Activated gamma-delta T cell treated with anti-CD3 and anti-CD28 coated beads, Interleukin-2, amount 50 U/mL, for 16 hours (primary cell): ENCODE data around the gene NR2F1-AS1.

Source experiments
- DNase-seq: peaks from one replicate; pipeline ENCODE4 v3.0.0-alpha.2; 2020; ENCODE audit warnings: low read depth

Gene NR2F1-AS1

GRCh38 chr5:93580927-93581445 lies at the start of gene NR2F1-AS1:
Gene NR2F1-AS1 (minus strand): TSS chr5:93581219.
- DNase-seq: no peak

GRCh38 chr5:93626801-93627200 lies 45.8 kb upstream of the NR2F1-AS1 start:
- DNase-seq: no peak

DNA sequence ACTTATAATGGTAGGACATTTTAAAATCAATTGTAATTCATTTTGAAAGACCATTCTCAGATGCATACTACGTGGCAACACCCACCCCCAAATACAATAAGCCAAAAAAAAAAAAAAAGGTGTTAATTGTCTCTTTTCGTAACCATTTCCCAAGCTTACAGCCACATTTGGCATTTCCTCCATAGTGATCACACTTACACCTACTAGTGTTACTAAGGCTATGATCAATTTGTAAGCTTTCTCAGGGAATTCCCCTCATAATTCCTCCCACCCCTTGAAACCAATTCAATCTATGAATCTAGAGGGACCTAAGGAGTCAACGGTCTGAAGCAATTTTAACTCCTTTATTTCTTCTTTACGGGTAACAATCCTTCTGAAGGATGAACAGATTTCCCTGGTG lies 42.1 kb upstream of the NR2F1-AS1 start:
- no peak for DNase-seq

DNA sequence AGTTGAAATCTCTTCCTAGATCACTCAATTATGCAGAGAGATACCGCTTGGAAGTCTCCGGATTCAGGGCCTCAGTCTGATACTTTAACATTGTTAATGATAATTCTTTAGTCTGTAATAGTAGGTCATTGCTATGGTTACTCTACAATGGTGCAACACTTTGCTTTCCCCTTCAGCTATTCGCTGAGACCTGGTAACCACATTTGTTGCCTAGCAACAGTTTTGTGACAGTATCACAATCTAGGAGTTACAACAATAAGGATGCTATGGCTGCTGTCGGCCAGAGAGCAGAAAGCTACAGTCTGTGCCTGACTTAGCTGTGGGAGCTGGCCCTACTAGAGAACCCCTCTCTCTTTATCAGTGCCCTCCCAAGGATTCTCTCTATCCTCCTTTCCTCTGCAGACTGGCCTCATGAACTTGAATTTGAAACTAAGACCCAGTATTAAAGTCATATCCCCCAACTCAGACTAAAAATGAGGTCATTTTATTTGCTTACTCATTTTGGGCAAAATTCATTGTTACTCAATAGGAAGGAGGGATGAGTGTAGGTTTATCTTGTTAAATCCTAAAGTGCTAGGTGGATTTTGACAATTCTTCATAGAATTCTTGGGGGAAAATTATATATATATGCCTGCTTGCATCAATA lies 41.3 kb upstream of the NR2F1-AS1 start:
- DNase-seq: no peak

DNA sequence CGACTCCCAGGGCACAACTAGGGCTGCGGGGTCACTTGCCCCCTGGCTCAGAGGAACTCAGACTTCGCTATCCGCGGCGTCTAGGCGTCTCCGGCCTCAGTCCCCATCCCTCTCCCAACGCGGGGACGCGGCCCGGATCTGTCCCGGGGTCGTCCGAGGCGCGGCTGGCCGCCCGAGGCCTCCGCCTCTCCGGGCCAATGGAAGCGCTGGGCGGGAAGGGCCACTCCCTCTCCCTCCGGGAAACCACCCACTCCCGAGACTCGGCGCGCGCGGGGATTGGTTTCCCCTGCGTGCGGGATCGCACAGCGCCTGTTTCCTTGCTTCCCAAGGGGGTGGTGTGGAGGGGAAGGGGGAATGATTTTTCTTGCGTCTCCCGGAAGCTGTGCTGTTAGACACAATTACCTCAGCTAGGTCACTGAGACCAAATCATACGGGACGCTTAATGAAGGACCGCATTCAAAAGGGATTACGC lies 40.3 kb upstream of the NR2F1-AS1 start:
- DNase-seq: no peak

- DNase-seq: peak; percentile 28
Observed at GRCh38 chr5:93620487-93621326, 39.7 kb upstream of the NR2F1-AS1 start.

DNA sequence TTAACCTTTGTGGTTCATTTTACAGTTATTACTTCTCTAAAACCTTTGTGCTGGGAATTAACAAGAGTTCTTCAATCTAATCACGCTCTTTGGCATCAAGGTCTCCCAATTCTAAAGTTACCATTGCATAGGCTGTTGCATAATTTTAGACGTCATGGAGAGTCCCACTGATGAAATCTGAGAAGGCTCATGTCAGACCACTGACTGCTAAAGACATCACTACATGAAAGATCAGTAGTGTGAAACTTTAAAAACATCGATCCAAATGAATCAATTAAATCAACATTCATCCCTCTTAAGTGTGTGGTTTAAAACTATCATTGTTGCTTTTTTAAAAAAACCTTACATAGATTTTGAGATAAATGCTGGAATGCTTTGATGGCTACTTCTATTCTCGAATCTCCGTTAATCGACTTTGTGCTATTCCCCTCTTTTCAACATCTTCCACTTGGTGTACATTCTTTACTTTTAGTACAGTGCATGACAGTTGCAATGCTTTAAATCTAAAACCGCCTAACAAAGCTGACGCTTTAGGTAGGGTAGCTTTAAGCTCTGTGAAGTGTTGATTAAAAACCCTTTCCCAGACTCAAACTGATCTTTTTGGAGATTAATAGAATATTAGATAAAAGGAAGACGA lies 35.6 kb upstream of the NR2F1-AS1 start:
- DNase-seq: no peak

DNA sequence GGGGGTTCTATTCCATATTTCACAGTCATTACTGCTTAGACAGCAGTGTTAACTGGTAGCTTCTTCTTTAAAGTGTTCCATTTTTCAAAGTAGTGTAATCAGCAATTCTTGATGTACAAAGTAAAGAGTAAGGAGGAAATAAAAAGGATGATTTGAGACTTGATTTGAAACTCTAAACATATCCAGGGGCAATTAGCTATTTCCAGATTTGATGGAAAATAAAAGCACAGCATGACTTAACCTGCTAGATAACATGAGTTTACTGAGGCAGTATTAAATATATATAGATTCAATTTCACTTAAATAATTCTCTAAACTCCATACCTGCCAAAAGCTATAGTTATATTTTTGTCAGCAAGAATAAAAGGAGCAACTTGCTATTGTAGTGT lies 31.8 kb upstream of the NR2F1-AS1 start:
- DNase-seq: no peak

GRCh38 chr5:93611976-93612854 lies 31.2 kb upstream of the NR2F1-AS1 start:
- DNase-seq: no peak

DNA sequence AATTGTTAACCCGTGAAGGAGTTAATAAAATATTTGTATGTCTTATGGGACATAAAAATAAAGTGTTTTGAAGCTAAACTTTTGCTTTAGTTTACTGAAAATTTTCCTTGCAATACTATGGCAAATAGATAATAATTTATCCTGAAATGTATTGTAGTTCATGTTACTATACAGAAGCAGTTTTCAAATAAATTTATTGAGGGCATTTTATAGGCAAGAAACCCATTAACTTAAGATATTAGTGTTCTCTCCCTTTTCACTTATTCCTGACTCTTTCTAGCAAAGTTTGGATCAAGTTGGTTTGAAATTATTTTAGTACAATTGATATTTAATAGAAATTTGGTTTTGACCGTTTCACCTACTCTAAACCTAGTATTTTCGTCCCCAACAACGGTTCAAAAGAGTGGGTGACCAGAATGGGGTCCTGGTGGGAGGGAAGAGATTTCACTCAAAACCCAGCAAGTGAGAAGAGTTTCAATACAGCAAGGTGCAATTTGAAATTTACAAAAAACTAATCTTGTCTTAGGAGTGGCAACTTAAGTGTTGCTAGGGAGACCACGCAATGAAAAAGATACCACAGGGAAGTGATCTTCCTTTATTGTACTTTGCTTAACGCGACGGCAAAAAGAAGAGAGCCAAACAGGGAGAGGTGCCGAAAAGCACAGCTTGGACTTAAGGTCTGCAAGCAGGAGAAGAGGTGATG lies 30.4 kb upstream of the NR2F1-AS1 start:
- DNase-seq: no peak

DNA sequence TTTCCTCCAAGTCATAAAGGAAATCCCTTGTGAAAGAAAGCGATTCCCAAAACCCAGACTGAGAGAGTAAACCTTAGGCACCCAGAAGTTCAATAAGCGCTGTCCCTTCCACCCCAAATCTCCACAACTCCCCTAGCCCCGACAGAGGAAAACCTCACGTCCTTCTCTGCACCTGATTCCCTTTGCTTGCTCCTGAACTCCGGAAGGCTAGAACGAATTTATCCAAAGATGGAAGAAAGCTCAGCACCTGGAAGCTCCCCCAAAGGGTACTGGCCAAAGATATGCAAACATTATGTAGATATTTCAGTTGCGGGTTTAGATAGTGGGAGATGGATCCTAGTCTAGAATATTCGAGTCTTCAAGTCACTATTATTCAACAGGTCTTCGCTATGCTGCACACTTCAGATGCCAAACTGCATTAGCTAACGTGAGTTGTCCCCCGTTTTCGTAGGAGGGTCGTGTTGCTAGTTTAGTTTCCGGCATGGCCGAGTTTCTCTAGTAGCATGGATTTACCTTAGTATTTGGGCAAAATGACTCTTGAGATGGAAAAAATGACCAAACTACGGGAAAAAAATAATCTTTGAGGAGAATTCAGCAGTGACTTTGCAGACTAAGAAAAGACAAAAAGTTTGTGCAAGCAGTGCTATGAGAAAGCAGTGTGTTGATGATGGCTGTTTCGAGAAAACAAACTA lies 29.7 kb upstream of the NR2F1-AS1 start:
- DNase-seq: no peak

GRCh38 chr5:93609762-93610161 lies 28.7 kb upstream of the NR2F1-AS1 start:
- no peak for DNase-seq

- DNase-seq: no peak
Observed at GRCh38 chr5:93608855-93609254, 27.8 kb upstream of the NR2F1-AS1 start.

DNA sequence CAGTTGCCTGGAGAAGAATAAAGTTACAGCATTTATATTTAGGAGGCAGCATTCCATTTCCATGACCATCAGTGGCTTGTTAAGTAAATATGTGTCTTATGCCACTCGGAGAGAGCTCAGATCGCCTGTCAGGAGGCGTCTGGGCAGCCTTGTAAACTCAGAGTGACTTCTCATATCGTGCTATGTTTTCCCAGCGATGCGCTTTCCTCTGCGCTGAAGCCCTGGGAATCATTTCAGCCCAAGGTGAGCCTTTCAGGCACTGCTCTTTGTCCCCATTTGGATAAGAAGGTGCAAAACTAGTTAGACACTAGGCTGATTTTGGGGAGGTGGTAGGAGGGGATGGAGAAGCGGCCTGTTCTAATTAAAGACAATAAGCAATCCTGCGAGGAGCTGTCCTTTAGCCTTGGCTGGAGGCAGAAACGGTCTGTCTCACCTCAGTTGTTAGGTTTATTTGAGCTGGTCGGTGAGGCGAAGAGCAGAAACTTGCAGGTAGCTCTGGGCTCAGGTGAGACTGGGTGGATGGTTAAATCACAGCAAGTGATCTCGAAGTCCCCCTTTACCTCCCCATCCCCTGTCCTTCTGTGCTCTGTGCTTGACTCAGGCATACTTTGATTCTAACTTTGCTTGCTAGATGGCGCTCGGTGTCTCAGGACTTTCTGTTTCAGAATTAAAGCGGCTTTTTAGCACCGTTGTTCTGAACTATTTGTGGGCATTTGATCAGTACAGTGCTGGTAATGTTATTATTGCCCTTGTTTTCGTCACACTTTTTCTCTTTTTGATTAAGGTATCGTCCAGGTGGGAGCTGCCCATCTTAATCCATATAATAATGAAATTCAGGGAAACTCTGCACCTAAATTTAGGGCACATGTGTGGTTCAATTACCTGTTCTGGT lies 26.6 kb upstream of the NR2F1-AS1 start:
- DNase-seq: no peak

GRCh38 chr5:93606382-93606752 lies 25.3 kb upstream of the NR2F1-AS1 start:
- DNase-seq: no peak

- no peak for DNase-seq
Observed at GRCh38 chr5:93604644-93605515, 23.9 kb upstream of the NR2F1-AS1 start.

DNA sequence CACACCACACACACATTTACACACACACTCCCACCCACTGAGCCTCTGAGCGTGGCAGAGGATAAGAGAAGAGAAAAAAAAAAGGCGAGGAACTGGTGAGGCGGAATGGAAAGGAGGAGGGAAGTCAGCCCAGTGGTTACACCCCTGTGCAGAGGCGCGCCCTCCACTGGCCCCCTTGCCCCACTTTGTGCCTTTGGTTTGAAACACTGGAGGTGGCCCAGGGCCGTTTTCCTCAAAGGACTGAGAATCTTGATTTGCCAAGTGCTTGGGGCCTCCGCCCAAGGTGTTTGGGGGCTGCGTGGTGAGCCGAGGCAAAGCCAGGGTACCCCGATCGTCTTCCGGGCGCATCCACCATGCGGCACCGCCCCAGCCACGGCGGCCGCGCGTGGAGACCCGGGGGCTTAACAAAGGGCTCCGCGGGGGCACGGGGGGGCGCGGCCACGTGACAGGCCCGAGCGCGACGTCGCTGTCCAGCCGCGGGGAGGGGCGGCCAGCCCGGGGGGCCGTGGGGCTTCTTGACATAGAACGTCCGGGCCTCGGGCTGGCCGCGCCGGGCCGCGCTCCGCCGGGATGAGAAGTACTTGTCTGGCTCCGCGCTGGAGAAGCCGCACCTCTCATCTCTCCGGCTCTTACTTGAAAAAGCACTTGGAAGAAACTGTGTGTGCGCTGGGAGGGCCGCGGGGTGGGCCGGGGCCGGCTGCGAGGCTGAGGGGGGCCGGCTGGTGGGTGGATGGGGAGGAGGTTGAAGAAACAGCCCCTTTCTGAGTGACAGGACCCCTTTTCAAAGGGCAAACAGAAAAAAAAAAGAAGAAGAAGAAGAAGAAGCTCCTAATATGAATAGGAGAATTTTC lies 23.0 kb upstream of the NR2F1-AS1 start:
- DNase-seq: no peak
